Measurements from ENCODE around the gene AKAP7.

GRCh38 chr6:131293472-131293911 lies 158.2 kb downstream of the AKAP7 start:
- TF ChIP-seq CTCF (IDR thresholded peaks at IDR 0.05; ENCODE audit: low read length) (no peak), EZH2 (IDR thresholded peaks at IDR 0.05; ENCODE audit: borderline replicate concordance, low read length) (no peak)

Data from OCI-LY1 (cell line).